Measurements from ENCODE around the gene GJD3. TPM values are rescaled to one million over a fixed set of nuclear protein-coding genes. Genes with fewer than 3 reads are reported as not detected.

The GJD3 gene
- polyA plus RNA-seq, 3 donors = not detected

DNA sequence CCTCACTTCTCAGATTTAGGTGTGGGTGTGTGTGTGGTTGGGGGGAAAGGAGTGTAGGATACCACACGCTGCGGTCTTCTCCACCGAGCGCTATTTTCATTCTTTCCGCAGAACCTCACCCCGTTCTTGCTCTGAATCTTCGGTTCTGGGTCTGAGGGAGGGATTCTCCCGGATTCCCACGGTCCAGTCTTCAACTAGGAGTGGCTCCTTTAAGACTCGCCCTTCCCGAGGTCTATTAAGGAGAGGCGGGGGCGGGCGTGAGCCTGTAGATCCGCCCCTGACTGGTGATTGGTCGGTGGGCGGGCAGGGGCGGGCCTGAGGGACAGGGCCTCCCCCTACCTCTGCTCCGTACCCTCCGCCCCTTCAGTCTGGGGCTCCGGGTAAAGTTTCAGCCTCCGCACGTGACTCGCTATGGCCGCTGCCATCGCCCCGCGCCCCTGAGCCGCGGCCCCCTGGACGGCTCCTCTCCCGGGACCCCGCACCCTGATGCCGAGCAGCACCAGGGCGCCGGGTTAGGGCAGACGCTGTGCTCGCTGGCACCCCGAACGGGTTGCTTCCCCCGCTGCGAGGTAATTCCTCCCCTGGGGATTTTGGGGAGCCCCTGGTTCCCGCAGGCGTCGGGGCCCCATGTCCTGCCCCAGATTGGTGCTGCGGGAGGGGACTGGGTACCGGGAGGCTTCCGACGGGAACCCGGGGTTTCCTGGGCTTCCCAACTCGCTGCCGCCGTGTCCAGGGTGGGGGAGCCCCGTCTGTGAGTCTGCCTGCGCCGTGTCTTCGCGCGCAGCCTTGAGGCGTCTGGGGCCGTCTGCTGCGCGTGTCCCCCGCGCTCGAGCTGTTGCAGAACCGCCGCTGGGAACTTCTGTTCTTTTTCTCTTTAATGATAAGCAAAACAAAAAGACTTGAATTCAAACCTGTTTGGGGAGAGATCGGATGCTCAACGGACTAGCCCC is 46.4 kb downstream of the GJD3 start:
- Histone ChIP-seq H3K9ac (ENCODE audit: insufficient read depth, low read length, poor library complexity, severe bottlenecking) (peak overlapping the region; percentile 97), H3K36me3 (replicated peaks in 1 of 2; ENCODE audit: control insufficient read depth in 1 of 2, insufficient read depth in 2 of 2, low read length in 2 of 2) (no peaks in the 10 kb centered on the region), H2AFZ (ENCODE audit: insufficient read depth, low read depth, low read length, poor library complexity, severe bottlenecking) (no peak overlapping the region), H3K4me2 (replicated peaks; ENCODE audit: extremely low read depth, low read length, poor library complexity, severe bottlenecking) (peak overlapping the region; percentile 97), H4K20me1 (ENCODE audit: insufficient read depth, low read length) (peaks cover 45% of the 10 kb centered on the region), H3K4me3 (replicated peaks in 1 of 3; ENCODE audit: low read depth in 2 of 3, low read length in 3 of 3) (peak overlapping the region; percentile 75 to 100 (median 100)), H3K9me3 (replicated peaks in 1 of 2; ENCODE audit: control insufficient read depth in 1 of 2, insufficient read depth in 1 of 2, low read length in 2 of 2) (no peaks in the 10 kb centered on the region), H3K4me1 (ENCODE audit: control insufficient read depth in 1 of 2, insufficient read depth in 2 of 2, low read length in 2 of 2) (peaks cover 65 to 69% of the 10 kb centered on the region in 2 donors), H3K27ac (ENCODE audit: low read depth in 1 of 2, low read length in 2 of 2) (peak overlapping the region; percentile 99 to 100), H3K27me3 (ENCODE audit: control insufficient read depth in 2 of 2, insufficient read depth in 2 of 2, low read length in 2 of 2) (no peaks in the 10 kb centered on the region), H3K79me2 (ENCODE audit: insufficient read depth, low read length) (peaks cover 59% of the 10 kb centered on the region)
- peak overlapping the region; percentile 99 for H3K4me3 Mint-ChIP-seq
- WGBS (ENCODE audit: insufficient coverage) = under 1% methylated on average over 58 of the region's 70 CpGs
- peaks cover 0 to 5% (median 0%) of the 10 kb centered on the region in 7 donors for H3K9me3 Mint-ChIP-seq
- peak; percentile 94 to 96 (median 95) for DNase-seq
- peaks cover 55% of the 10 kb centered on the region for H3K4me1 Mint-ChIP-seq
- H3K27ac Mint-ChIP-seq = peak overlapping the region; percentile 99 to 100 (median 100)
- no peak for TF ChIP-seq CTCF (IDR thresholded peaks at IDR 0.05)
- intact Hi-C loops (cut with micrococcal nuclease) = loop anchor here (2.0 kb wide), 2 partner anchors 15 to 25 kb away; no protein-coding TSS in a partner anchor
- H3K27me3 Mint-ChIP-seq (ENCODE audit: low read depth in 3 of 3) = peaks cover 0 to 14% (median 7%) of the 10 kb centered on the region in 3 donors
- H3K36me3 Mint-ChIP-seq = peaks cover 19 to 38% of the 10 kb centered on the region in 2 donors

DNA sequence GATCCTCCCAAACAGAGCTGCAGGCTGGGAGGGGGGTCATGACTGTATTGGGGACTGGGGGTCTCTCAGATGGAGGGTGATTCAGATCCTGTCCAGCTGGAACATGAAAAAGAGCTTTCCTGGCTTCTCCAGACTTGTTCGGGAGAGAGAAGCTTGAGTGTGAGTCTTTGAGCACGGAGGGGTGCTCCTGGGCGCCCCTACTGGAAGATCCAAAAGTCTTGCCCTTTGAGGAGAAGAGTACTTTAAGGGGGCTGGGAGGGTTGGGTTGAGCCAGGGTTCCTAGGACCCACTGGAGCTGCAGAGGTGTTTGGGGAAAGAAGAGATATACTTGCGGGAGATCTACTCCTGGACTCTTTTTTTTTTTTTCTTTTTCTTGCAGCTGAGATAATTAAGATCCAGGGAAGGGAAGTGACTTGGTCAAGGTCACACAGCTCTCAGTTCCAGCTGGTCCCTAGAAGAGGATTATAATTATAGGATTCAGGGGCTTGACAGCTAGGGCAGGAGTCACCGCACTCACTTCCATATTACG is 47.1 kb downstream of the GJD3 start:
- H3K9me3 Mint-ChIP-seq = peaks cover 0 to 5% (median 0%) of the 10 kb centered on the region in 7 donors
- intact Hi-C loops (cut with micrococcal nuclease) = loop anchor here in 1 of 2 donors (2.0 kb wide), 1 partner anchor 15 kb away; no protein-coding TSS in a partner anchor
- peak in 2 of 3 donors; percentile 54 to 59 for DNase-seq
- no peak overlapping the region for H2AFZ ChIP-seq (ENCODE audit: insufficient read depth, low read depth, low read length, poor library complexity, severe bottlenecking)
- peaks cover 0 to 11% (median 4%) of the 10 kb centered on the region in 3 donors for H3K27me3 Mint-ChIP-seq (ENCODE audit: low read depth in 3 of 3)
- H3K4me3 ChIP-seq (replicated peaks in 1 of 3; ENCODE audit: low read depth in 2 of 3, low read length in 3 of 3) = peak overlapping the region; percentile 75 to 100 (median 100)
- peaks cover 19 to 38% of the 10 kb centered on the region in 2 donors for H3K36me3 Mint-ChIP-seq
- peaks cover 47% of the 10 kb centered on the region for H4K20me1 ChIP-seq (ENCODE audit: insufficient read depth, low read length)
- 26% methylated on average over 4 of the region's 6 CpGs for WGBS (ENCODE audit: insufficient coverage)
- H3K9me3 ChIP-seq (replicated peaks in 1 of 2; ENCODE audit: control insufficient read depth in 1 of 2, insufficient read depth in 1 of 2, low read length in 2 of 2) = no peaks in the 10 kb centered on the region
- peak overlapping the region; percentile 95 to 99 for H3K4me3 Mint-ChIP-seq
- peaks cover 69 to 74% of the 10 kb centered on the region in 2 donors for H3K4me1 ChIP-seq (ENCODE audit: control insufficient read depth in 1 of 2, insufficient read depth in 2 of 2, low read length in 2 of 2)
- H3K4me2 ChIP-seq (replicated peaks; ENCODE audit: extremely low read depth, low read length, poor library complexity, severe bottlenecking) = peak overlapping the region; percentile 97
- H3K27ac ChIP-seq (ENCODE audit: low read depth in 1 of 2, low read length in 2 of 2) = peak overlapping the region; percentile 99 to 100
- peak overlapping the region; percentile 96 to 100 (median 99) for H3K27ac Mint-ChIP-seq
- peaks cover 52% of the 10 kb centered on the region for H3K79me2 ChIP-seq (ENCODE audit: insufficient read depth, low read length)
- no peaks in the 10 kb centered on the region for H3K36me3 ChIP-seq (replicated peaks in 1 of 2; ENCODE audit: control insufficient read depth in 1 of 2, insufficient read depth in 2 of 2, low read length in 2 of 2)
- H3K4me1 Mint-ChIP-seq = peaks cover 54% of the 10 kb centered on the region
- H3K9ac ChIP-seq (ENCODE audit: insufficient read depth, low read length, poor library complexity, severe bottlenecking) = peak overlapping the region; percentile 97
- TF ChIP-seq CTCF (IDR thresholded peaks at IDR 0.05) = peak; percentile 77
- no peaks in the 10 kb centered on the region for H3K27me3 ChIP-seq (ENCODE audit: control insufficient read depth in 2 of 2, insufficient read depth in 2 of 2, low read length in 2 of 2)

Data from CD14-positive monocyte (primary cell).